IPS DF 4.7 (cell line): ENCODE measurements around the gene IFT27.

Experiments
- DNase-seq: peaks from one replicate; pipeline ENCODE4 v3.0.0-alpha.2; 2013; ENCODE audit warnings: low spot score; ENCODE audit errors: extremely low read depth

IFT27 gene

DNA sequence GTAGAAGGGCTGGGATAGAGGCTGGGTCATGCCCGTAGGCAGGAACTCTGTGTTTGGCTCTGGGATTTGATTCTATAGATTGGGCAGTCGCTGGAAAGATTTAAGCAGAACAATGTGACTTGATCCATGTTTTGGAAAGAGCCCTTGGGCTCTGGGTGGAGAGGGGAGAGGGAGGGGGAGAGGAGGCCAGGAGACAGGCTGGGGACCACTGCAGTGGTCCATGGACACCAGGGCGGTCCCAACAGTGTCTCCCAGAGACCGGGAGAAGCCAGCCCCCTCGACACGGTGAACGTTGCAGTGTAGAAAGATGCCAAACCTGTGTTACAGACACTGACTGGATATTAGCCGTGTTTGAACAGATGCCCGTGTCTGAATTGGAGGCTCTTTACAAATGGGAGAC, 21.5 kb upstream of the IFT27 start:
- no peak for DNase-seq

DNA sequence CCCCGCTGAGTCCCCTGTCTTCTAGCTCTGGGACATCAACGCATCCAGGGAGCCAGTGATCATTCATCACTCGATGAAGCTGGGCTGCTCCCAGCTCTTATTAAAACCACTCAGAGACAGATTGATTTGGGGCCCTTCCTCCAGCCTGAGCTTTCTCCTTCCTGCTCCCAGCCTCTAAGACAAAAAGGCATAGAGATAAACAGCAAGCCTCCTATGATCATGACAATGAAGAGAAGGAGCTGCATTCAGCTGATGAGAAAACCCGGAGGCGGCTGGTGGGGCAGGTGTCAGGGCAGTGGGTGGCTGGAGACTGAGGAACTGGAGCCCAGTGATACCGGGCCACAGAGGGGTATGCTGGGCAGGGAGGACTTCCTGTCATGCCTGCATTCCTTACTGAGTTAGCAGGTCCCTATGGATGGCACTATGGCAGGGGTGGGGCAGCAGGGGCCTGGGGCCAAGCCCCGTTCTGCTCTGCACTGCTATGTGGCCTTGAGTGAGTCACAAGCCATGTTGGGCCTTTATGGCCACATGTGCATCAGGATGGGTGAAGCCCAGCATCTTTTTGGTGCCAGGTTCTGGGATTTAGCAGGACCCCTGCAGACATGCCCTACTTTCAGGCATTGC, 20.7 kb upstream of the IFT27 start:
- no peak for DNase-seq

DNA sequence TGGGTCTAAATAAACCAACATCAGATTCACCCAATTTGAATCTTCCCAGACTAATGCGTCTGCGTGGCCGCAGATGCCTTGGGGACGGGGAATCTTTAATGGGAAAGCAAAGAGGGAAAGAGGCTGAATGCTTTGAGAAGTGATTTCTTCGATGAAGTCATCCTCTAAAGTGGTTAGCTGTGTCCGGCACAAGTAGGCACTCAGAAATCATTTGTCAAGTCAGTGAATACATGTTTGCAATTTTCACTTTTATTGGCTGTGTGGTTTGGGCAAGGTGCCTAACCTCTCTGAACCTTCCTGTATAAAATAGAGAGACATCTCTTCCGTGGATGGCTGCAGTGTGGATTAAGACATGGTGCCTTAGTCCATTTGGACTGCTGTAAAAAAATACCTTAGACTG, 19.7 kb upstream of the IFT27 start:
- DNase-seq = no peak

DNA sequence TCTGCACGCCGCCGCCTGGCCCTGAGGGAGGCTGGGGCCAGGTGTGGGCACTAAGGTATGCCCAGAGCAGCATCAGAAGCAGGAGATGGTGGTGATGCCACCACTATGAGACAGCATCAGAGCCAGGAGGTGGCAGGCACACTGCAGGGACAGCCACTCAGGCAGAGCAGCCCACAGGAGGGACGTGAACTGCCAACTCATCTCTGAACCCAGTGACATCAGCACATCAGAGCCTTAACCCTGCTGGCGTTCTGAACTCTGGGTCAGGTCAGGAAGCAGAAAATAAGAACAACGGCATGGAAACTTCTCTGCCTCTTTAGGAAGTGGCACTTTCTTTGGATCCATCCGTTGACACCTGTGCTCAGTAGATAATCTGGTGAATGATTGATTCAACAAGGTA, 14.7 kb upstream of the IFT27 start:
- DNase-seq = no peak

DNA sequence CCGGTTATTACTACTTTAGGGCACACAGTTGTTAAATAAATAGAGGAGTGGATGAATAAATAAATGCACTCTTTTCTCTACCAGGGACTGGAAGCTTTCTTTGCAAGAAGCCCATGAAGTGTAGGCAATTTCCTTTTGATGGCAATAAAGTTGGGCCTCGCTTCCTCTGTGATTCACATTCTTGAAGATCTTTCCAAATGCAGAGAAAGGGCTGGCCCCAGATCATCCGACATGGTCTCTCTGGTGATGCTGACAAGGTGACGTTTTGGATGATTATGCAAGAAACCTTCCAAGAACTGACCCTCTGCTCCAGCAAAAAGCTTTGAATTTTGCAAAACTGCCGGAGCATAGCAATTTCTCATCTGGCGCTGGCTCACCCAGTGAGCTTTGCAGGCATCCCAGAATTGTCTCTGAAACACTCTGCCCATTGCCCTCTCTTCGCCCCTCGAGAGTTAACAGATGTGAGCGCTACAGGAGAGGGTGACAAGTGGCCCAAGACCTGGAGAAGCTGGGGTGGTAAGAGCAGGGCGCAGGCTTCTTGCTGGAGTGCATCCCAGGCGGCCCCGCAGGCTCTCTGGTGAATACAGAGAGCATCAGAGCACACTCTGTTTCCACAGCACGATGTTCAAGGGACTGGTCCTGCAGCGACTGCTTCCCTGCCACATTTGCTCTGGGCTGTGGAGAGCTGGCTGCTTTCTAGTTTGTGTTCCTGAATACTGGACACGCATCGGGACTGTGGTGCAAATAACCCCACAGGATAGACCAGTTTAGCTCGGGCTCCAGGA, 11.5 kb upstream of the IFT27 start:
- no peak for DNase-seq

DNA sequence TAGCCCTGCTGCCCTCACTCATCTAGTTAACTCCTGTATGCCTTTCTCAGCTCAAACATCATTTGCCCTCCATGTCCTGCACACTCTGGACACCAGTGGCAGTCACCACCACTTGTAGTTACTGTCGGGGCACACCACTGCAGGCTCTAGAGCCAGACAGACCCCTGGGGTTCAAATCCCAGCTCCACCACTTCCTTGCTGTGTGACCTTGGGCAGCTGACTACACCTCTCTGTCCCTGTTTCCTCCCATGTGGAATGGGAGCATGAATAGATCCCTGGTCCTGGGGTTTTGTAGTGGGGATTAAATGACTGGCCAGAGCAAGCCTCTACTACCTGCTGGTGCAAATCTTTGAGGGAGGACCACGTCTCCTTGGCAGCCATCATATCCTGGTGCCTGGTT, 7.8 kb upstream of the IFT27 start:
- no peak for DNase-seq

DNA sequence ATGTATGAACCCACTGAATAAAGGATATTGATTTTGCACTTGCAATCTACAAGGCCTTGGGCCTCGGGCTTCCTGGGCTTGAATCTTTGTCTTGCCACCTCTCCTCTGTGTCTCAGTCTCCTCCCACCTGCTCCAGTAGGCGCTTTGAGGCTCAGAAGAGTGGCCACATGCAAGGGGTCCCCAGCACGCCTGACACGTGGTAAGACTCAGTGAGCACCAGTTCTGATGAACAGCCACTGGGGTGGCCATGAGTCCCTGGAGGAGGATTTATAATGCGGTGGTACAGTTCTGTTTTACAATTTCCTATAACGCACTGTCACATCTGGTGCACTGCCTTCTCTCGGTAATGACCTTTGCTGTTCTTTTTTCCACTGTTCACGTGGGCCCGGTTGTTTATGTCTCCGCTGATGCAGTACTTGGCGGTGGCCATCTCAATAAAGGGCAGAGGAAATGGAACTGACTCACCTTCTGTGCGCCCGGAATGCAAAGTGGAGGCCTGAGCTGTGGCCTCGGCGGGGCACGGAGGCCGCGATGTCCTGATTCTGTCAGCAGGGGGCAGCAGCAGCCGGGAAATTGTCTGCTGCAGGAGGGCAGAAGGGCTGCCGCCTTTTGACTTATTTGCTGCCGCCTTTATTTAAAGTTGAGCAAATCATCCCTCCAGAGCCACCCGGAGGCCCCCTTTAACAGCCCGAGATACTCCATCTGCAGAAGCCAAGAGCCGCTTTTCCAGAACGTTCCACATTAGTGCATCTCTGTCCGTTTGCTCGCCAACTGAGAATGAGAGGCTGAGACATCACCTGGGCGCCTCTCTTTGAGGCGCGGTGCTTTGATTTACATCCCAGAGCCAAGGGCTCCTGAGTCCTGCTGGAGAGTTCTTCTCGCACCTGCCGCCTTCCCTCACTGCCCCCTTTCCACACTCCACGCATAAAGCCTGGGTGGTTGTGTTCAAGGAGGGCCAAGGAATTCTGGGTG, 6.0 kb upstream of the IFT27 start:
- DNase-seq = no peak

DNA sequence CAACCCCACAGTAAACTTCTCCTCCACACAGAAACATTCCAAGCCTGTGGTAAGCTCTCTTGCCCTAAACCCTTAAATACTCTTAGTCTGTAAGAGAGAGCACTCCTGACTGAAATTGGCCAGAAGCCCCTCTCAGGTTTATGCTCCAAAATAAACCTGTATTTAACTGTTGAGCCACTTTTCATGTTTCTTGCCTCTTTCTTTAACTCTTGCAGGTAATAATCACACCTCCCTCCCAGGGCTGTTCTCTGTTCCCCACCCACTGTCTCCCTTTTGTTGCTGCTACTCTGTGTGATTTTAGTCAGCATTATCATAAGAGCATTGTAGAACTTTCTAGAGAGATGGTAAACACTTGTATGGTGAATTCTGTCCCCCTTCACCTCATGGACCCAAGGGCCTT, 2.1 kb upstream of the IFT27 start:
- no peak for DNase-seq

DNA sequence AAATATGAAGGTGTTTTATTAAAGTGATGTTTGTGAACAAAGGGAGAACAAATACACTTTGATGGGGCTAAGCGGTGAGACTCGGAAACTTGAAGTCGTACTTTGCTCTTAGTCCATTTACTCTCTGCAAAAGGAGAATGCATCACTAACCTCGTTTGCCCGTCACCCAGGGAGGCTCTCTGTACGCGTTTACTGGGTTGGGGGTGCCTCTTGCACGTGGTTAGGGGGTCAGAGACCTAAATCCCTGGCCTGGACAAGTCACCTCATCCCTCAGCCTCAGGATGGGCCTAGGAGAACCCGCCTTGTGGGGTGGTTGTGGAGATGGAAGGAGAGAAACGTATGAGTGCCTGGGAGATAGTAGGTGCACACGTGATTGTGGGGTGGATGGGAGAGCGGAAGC, 803 bp upstream of the IFT27 start:
- no peak for DNase-seq

DNA sequence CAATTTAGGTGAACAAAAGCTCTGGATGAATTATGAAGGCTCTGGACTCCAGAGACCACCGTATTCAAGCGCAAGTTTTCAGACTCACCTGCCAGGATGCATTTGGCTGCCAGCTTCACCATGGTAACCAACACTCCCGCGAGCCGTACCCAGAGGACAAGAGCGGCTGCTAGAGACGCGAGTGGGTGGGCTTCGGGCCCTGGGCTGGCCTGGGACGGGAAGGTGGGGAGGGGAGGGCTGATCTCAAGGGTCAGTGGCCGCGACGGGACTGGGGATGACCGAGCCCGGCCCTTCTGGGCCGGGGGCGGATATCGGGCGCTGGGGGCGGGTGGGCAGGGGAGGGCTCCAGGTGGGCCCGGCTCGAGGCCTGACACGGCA, 344 bp downstream of the IFT27 start:
- no peak for DNase-seq

DNA sequence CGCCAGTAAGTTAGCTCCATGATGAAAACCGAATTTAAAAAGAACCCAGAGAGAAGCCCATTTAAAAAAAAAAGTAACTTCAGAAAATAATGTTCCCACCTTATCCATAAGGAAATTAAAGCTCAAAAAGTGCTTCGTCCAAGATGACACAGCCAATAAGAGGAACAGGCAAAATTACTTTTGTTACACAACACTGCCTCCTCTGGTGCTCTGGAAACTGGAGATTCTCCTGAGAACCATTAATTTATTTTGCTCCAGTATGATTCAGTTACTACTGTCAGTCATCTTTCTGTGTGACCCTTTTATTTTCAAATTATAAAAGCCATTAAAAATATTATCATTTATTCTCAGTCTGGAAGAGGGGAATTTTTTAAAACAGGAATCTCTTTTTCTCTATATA, 2.0 kb downstream of the IFT27 start:
- no peak for DNase-seq

DNA sequence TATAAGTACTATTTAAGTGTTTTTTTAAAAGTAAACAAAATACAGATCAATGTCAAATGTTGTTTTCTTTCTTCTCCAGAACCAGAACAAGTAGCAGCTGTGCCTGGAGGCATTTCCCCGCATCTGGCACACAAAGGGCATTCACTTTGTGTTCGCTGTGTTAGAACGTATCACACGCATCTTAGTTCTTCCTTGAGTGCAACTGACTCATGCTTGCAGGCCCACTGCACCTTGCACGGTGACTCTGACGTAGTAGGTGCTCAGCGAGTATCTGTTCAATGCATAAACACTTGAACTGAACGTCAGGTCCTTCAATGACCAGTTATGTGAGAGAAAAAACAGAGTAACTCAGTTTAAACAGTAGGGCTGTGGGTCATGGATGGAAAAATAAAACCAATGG, 3.5 kb downstream of the IFT27 start:
- DNase-seq = no peak

DNA sequence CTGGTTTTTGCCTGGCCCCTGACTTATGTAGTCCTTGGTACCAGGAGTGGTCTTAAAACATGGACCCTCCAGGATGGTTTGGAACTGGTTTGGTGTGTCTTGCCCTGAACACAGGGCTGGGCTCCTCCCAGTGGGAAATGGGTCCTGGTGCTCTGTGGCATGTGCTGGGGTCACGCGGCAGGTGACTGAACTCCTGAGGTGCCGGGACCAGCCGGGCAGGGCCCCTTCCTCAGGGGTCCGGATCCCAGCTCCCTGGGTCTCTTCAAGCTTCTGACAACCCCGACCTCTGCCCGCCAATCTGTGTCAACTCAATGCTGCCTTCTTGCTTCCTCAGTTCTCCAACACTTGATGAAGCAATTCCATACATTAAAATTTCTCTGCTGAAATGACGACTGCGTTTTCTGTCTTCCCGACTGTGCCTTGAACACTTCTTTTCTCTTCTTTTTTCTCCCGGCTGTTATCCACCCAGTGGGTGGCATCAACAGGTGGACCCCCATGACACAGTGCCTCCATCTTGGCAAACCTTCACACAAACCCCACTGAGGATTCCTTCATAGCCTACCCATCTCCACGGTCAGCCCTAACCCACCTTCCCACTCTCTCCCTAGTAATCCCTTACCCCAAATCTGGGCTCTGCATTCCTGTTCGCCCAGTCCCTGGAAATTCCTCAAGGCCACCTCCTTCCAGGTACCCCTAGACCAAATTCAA, 4.4 kb downstream of the IFT27 start:
- DNase-seq = no peak

DNA sequence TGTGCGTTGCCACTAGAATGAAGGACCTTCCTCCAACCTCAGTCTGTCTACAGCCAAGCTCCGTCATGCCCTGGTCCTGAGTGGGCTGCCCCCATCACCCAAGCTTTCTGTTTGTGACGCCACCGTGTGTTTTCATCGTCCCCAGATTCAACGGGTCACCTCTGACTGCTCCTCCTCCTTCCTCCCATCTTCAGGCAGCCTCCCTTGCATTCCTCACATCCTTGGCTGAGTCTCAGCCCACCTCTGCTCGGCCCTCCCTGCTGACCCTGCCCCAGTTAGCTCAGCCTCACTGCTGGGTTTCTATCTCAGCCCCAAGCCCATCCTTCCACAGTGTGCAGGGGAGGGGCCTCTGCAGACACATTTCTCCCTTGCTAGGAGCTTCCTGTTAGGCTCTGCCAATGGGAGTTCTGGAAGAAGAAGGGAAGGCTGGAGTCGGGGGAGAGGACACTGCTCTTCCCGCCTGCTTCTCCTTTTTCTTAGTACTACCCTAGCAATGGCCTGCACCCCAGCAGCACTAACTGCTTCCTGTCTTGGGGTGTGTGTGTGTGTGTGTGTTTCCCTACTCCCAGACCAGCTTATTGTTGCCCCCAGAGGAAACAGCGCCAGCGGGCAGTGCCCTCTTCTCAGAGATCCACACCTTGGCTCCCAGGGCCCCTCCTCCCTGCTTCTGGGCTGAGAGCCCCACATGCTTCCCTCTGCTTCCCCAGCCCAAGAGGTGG, 5.2 kb downstream of the IFT27 start:
- DNase-seq = no peak

DNA sequence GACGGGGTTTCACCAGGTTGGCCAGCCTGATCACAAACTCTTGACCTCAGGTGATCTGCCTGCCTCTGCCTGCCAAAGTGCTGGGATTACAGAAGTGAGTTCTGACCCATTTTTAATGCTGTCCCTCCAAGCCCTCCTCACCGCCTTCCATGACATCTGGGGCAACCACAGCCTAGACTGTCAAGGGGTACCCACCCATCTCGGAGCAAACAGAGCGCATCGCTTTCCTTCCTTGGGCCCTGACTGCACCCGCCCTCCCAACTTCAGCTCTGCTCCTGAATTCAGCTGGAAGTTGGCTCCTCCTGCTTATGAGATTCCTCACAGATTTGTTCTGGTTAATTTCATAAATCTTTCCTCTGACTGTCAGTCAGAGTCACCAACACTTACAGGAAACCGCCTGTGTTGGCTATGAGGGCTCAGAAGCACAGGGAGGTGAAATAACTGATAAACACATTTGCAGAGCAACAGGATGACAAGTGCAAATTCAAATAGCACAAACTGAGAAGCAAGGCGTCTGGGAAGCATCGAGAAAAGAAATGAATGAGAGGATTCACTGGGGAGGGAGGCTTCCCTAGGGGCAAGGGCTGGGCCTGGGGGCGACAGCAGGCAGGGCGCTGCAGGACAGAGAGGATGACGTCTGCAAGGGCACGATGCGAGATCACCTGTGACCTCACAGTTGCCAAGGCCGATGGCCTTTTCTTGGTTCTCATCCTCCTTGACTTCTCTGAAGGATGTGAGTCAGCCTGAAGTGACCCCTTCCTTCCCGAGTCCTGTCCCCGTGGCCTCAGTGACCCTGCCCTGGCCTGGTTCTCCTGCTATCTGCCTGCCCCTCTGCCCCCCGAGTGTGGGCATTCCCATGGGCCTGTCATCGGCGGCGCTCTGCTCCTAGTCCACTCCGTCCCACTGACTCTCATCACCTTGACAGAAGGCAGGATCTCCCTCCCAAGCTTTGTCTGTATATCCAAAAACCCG, 6.1 kb downstream of the IFT27 start:
- no peak for DNase-seq

DNA sequence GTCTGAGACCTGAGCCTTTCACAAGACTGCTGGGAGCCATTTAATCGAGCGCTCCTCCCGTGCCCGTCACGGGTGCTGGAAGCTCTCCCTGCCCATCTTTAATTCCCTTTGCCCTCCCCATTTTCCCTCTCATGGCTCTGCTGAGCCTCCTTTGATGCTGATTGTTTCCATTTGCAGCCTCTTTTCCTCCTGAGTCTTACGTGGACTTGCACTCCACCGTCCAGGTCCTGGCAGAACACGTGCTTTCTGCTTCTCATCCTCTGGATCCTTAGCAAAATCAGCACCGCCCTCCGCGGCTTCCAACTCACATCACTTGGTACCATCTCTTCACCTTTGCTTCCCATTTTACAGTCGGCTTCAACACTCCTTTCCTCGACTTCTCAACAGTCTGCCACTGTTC, 7.3 kb downstream of the IFT27 start:
- DNase-seq = no peak

DNA sequence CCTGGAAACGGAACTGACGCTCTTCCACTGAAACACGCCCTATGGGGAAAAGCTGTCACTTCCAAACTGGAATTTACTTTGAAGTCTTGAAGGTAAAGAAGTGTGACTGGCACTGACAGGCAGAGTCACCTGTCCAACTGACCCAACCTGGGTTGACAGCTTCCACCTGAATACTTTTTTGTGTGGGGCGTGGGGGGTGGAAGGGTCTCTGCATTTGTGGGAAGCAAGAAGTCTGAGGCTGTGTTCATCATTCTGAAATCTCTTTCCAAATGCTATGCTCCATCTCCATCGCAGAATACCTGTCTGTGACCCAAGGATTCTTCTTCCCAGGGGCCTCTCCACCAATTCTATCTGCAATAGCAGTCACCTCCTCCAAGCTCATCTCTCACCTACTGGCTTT, 7.8 kb downstream of the IFT27 start:
- no peak for DNase-seq

DNA sequence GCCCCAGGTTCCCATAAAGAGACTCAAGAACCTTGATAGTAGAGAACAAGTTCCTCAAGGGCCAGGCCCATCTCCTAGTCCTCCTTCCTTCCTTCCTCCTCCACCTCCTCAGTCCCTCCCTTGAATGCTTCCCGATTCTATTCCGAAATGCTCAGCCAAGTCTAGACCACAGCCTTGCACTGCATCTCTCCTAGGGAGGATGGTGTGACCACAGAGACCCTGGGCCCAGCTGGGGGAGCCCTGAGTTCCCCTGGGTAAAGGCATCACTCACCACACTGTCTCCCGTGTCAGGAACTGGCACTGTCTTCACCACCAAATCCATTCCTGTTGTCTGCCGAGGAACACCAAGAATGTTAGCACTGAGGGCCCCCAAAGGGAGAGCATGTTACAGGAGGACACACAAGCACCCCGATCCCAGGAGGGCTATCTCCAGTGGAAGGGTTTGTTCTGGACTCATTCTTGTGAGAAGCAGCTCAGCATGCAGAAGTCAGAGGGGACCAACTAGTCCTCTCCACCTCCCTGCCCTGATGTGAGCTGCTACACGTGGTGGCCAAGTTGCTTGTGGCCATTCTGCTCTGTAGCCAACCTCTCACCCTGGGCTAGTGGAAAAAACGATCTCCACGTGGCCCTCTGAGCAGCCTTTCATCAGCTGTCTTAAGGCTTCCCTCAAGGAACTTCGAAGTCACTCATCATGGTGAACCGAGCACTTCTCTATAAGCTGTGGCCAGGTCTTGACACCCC, 8.7 kb downstream of the IFT27 start:
- DNase-seq = no peak

DNA sequence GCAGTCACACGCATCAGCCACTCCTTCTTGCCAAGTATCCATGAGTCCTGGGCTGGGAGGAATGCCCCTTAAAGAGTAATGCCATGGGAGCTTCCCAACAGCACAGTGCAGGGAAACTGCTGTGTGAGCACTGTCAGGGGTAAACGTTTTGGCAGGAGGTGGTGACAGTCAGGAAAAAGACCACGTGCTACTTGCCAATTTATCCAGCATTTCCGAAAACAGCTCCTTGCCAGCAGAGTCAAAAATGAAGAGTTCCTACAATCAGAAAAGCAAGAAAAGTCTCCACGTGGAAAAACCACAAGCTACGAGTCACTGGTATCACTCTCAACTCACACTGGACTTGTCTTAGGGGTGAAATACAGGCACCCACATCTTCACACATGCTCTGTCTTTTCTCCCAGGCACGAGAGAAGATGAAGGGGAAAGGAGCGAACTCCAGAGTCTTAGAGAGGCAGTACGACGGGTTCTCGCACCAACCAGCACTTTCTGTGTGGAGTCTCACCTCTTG, 9.9 kb downstream of the IFT27 start:
- no peak for DNase-seq
